ENCODE measurements around the gene RNF14.

DNA sequence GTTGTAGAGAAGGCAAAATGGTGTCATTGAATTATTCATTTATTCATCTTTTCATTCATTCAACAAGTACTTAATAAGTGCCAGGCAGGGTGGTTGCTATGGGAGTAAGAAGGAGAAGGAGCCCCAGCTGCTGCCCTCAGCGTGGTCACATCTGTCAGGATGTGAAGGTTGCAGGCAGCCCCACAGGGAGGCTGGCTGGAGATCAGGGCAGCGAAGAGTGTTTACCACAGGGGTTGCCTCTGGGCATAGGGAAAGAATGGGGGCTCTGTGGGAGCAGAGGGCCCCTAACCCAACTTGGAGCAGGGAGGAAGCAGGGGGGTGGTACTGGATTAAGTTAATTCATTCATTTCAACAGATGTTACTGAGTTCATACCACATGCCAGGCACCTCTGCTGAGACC, 16.9 kb upstream of the RNF14 start:
- TF ChIP-seq, protein P1, sequence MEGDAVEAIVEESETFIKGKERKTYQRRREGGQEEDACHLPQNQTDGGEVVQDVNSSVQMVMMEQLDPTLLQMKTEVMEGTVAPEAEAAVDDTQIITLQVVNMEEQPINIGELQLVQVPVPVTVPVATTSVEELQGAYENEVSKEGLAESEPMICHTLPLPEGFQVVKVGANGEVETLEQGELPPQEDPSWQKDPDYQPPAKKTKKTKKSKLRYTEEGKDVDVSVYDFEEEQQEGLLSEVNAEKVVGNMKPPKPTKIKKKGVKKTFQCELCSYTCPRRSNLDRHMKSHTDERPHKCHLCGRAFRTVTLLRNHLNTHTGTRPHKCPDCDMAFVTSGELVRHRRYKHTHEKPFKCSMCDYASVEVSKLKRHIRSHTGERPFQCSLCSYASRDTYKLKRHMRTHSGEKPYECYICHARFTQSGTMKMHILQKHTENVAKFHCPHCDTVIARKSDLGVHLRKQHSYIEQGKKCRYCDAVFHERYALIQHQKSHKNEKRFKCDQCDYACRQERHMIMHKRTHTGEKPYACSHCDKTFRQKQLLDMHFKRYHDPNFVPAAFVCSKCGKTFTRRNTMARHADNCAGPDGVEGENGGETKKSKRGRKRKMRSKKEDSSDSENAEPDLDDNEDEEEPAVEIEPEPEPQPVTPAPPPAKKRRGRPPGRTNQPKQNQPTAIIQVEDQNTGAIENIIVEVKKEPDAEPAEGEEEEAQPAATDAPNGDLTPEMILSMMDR (IDR thresholded peaks at IDR 0.05) = no peak
- no peak for TF ChIP-seq POLR2A (IDR thresholded peaks at IDR 0.05)

All from esophagus squamous epithelium (tissue), 4 donors.